Smooth muscle cell (in vitro differentiated cells): ENCODE results near the gene GCA. TPM values are rescaled to one million over a fixed set of nuclear protein-coding genes. Genes with fewer than 3 reads are reported as not detected.

Source experiments
- DNase-seq: peaks from one replicate; lab custom pipeline; 2025; ENCODE audit not compliant: unreplicated experiment; lab: John Stamatoyannopoulos, UW
- H2AFZ ChIP-seq: fragments of 200-600 bp; sonication (generic); 2 replicates; pipeline ENCODE4 v1.6.0; 2016; ENCODE audit warnings: antibody characterized with exemption, low read depth, mild to moderate bottlenecking
- H3F3A ChIP-seq: fragments of 200-600 bp; sonication (generic); 2 replicates; pipeline ENCODE4 v1.6.0; 2017; ENCODE audit warnings: antibody characterized with exemption, low read depth
- H3K27ac ChIP-seq: fragments of 200-600 bp; sonication (generic); 2 replicates; pipeline ENCODE4 v1.5.1; 2016; ENCODE audit warnings: low read depth, mild to moderate bottlenecking
- H3K27me3 ChIP-seq: fragments of 200-600 bp; sonication (generic); 2 replicates; pipeline ENCODE4 v1.6.1; 2016; ENCODE audit warnings: low read depth, mild to moderate bottlenecking
- H3K36me3 ChIP-seq: fragments of 200-600 bp; sonication (generic); 2 replicates; pipeline ENCODE4 v1.5.1; 2016; ENCODE audit warnings: low read depth
- H3K4me1 ChIP-seq: fragments of 200-600 bp; sonication (generic); 2 replicates; pipeline ENCODE4 v1.5.1; 2016; ENCODE audit warnings: low read depth
- H3K4me2 ChIP-seq: fragments of 200-600 bp; sonication (generic); 2 replicates; pipeline ENCODE4 v1.6.0; 2016; ENCODE audit warnings: mild to moderate bottlenecking
- H3K4me3 ChIP-seq: fragments of 200-600 bp; sonication (generic); 2 replicates; pipeline ENCODE4 v1.5.1; 2016; ENCODE audit warnings: mild to moderate bottlenecking
- H3K79me2 ChIP-seq: fragments of 200-600 bp; sonication (generic); 2 replicates; pipeline ENCODE4 v1.6.0; 2016; ENCODE audit warnings: low read depth, mild to moderate bottlenecking
- H3K9ac ChIP-seq: fragments of 200-600 bp; sonication (generic); 2 replicates; pipeline ENCODE4 v1.6.0; 2016; ENCODE audit warnings: low read depth
- H3K9me3 ChIP-seq: fragments of 200-600 bp; sonication (generic); replicated peaks from 2 replicates; pipeline ENCODE4 v1.5.1; 2016; ENCODE audit warnings: low read depth
- H4K20me1 ChIP-seq: fragments of 200-600 bp; sonication (generic); 2 replicates; pipeline ENCODE4 v1.6.0; 2016; ENCODE audit warnings: low read depth
- WGBS: methylation state at CpG from one replicate; pipeline ENCODE4 v1.1.7; 2016; ENCODE audit warnings: low lambda C conversion rate; 5-methylcytosine and 5-hydroxymethylcytosine counted together
- polyA plus RNA-seq: library from polyadenylated mRNA; unstranded; fragments of >200 nt; fragmentation: Nextera tagmentation; extraction: Ambion mirVana; gene quantifications from 2 replicates; pipeline ENCODE4 v1.2.1, GENCODE V29; 2016
- total RNA-seq: library from RNA; depleted of rRNA; stranded (reverse); fragments of >200 nt; gene quantifications from 2 replicates; pipeline ENCODE4 v1.2.3, GENCODE V29; 2014
- TF ChIP-seq, protein P1 (sequence below): fragments of 200-600 bp; sonication (generic); IDR thresholded peaks from 2 replicates; pipeline ENCODE4 v1.5.1; 2017; ENCODE audit warnings: borderline replicate concordance, mild to moderate bottlenecking, antibody characterized with exemption; ENCODE audit not compliant: insufficient read depth, poor library complexity, severe bottlenecking

Gene GCA
- total and polyA plus RNA-seq, 2 experiments from 2014 or later: 6.1 to 13.7 TPM

DNA sequence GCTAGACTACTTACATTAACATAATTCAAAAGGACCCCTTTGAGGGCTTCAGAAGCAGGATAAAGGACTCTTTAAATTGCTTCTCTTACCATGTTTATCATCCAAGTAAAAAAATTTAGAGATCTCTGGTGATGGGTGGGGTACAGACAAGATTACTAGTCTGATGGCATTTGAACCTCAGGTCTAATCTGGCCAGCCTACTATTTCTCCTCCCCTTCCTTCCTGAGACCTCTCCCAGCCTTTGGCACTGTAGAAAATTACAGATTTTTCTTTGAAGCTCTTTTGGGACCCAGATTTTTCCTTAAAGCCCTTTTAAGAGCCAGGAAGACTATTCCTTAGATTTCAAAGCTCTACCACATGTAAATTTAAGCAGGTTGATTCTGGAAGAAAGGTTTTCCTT is 28.9 kb downstream of the GCA start:
- no peak overlapping the region for H3K9ac ChIP-seq
- no peak overlapping the region for H2AFZ ChIP-seq
- H3K79me2 ChIP-seq: no peaks in the 10 kb centered on the region
- no peak overlapping the region for H3K4me2 ChIP-seq
- TF ChIP-seq, protein P1, sequence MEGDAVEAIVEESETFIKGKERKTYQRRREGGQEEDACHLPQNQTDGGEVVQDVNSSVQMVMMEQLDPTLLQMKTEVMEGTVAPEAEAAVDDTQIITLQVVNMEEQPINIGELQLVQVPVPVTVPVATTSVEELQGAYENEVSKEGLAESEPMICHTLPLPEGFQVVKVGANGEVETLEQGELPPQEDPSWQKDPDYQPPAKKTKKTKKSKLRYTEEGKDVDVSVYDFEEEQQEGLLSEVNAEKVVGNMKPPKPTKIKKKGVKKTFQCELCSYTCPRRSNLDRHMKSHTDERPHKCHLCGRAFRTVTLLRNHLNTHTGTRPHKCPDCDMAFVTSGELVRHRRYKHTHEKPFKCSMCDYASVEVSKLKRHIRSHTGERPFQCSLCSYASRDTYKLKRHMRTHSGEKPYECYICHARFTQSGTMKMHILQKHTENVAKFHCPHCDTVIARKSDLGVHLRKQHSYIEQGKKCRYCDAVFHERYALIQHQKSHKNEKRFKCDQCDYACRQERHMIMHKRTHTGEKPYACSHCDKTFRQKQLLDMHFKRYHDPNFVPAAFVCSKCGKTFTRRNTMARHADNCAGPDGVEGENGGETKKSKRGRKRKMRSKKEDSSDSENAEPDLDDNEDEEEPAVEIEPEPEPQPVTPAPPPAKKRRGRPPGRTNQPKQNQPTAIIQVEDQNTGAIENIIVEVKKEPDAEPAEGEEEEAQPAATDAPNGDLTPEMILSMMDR: no peak
- no peak for DNase-seq
- H3K4me1 ChIP-seq: no peaks in the 10 kb centered on the region
- H3K27me3 ChIP-seq: no peaks in the 10 kb centered on the region
- no peak overlapping the region for H3K27ac ChIP-seq
- H3K4me3 ChIP-seq: no peak overlapping the region
- no peaks in the 10 kb centered on the region for H3K36me3 ChIP-seq
- no peaks in the 10 kb centered on the region for H3K9me3 ChIP-seq
- no peaks in the 10 kb centered on the region for H3F3A ChIP-seq
- no peaks in the 10 kb centered on the region for H4K20me1 ChIP-seq

DNA sequence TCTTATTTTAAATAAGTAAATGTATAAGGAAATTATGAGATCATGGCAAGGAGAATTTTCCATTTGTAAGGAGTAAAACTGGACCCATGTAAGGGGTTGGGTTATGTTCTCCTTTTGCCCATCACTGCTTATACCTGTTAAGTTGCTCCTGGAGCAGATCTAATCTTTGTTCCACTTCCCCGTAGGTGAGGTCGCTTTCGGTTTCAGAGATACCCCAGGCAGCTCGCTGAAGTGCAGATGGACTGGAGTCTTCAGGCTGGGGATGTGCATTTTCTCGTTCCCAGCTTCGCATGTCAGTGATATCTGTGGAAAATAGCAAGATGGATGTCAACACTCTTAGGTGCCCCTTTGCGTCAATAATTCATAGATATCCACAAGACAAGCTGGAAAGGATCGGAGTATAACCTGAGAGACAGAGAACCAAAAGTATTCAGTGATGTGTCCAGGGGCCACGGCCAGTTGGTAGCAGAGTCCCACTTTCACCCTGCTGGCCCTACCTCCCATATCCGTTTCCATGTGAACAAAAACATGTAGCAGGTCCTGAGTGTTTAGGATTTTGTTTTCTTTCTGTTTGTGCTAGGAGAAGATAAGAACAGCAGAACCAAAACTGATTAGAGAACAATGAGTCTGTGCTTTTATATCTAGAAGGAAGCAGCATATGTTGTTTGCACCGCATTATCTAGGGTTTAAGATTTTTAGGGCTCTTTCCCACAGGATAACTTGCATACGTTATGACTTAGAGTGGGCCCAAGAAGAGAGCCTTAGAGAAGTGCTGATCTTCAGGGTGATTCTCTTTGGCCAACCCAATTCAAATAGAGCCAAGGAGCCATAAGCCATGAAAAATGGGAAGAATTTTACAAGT is 36.0 kb downstream of the GCA start:
- Histone ChIP-seq H3K27ac (no peak overlapping the region), H3K9ac (no peak overlapping the region), H4K20me1 (no peaks in the 10 kb centered on the region), H3K79me2 (no peaks in the 10 kb centered on the region), H3K4me3 (no peak overlapping the region), H3K4me2 (peak overlapping the region; percentile 71), H3K4me1 (no peaks in the 10 kb centered on the region), H3F3A (no peaks in the 10 kb centered on the region), H2AFZ (no peak overlapping the region), H3K36me3 (no peaks in the 10 kb centered on the region), H3K27me3 (no peaks in the 10 kb centered on the region), H3K9me3 (no peaks in the 10 kb centered on the region)
- TF ChIP-seq, protein P1: no peak
- DNase-seq: no peak
- WGBS: 87% methylated on average over 12 of the region's 12 CpGs

DNA sequence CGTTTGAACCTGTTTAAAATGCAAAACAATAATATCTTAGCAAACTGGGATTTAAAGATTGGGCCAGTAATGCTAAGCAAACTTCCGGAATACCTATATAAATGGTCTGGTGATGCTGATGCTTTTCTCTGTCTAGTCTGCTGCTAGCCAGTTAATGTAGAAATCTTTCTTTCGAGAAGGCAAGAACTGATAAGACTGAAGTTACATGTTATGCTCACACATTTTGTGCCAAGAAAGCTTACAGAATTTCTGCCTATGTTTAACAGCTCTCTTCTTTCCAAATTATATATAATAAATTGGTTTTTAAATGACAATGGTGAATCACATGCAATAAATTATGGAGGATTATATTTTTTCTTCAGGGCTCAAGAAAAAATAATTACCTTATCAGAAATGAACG is 37.9 kb downstream of the GCA start:
- Histone ChIP-seq H3K36me3 (no peaks in the 10 kb centered on the region), H3K4me3 (no peak overlapping the region), H3F3A (no peaks in the 10 kb centered on the region), H3K27me3 (no peaks in the 10 kb centered on the region), H3K4me2 (peak overlapping the region; percentile 13), H3K4me1 (no peaks in the 10 kb centered on the region), H3K79me2 (no peaks in the 10 kb centered on the region), H3K9me3 (no peaks in the 10 kb centered on the region), H2AFZ (no peak overlapping the region), H3K27ac (no peak overlapping the region), H4K20me1 (no peaks in the 10 kb centered on the region), H3K9ac (no peak overlapping the region)
- TF ChIP-seq, protein P1: no peak
- WGBS: 73% methylated on average over 4 of the region's 4 CpGs
- no peak for DNase-seq

DNA sequence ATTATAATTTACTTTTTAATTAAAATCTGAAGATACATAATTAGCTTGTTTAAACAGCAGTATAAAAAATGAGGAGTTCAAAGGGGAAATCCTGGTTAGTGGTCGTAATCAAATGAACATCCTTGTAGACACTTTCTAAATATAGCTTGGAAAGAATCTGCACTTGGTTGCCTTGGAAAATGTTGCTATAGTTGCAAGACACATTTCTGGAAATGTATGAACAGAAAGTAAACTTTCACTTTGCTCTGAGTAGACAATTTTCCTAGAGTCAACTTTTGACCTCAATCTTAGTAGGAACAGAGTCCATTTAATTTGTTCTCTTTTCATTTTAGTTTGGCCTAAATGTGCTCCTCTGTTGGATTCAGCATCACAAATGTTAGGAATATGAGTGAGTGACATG is 38.3 kb downstream of the GCA start:
- WGBS: 29% methylated on average over 1 of the region's 1 CpG
- no peak overlapping the region for H3K27ac ChIP-seq
- H3K79me2 ChIP-seq: no peaks in the 10 kb centered on the region
- no peaks in the 10 kb centered on the region for H3K36me3 ChIP-seq
- no peak overlapping the region for H2AFZ ChIP-seq
- no peaks in the 10 kb centered on the region for H3K9me3 ChIP-seq
- no peaks in the 10 kb centered on the region for H3K27me3 ChIP-seq
- H3K4me3 ChIP-seq: no peak overlapping the region
- H3K9ac ChIP-seq: no peak overlapping the region
- H3K4me1 ChIP-seq: no peaks in the 10 kb centered on the region
- H4K20me1 ChIP-seq: no peaks in the 10 kb centered on the region
- DNase-seq: no peak
- TF ChIP-seq, protein P1: no peak
- no peaks in the 10 kb centered on the region for H3F3A ChIP-seq
- peak overlapping the region; percentile 13 for H3K4me2 ChIP-seq
